AG04450 (cell line): ENCODE results near the gene ADTRP. TPM values are rescaled to one million over a fixed set of nuclear protein-coding genes. Genes with fewer than 3 reads are reported as not detected.

ENCODE experiments used
- CTCF ChIA-PET: fragments of 300-600, 350-600 bp; formaldehyde crosslinking; extraction: SDS; loops from one replicate; lab custom pipeline; 2022; ENCODE audit warnings: antibody characterized with exemption, inconsistent platforms; lab: Charles Lee
- POLR2A ChIA-PET: fragments of 350-600 bp; formaldehyde crosslinking; extraction: SDS; loops from one replicate; lab custom pipeline; 2021; ENCODE audit warnings: antibody characterized with exemption, inconsistent platforms; lab: Yijun Ruan, JAX
- DNase-seq: peaks from one replicate; pipeline ENCODE4 v3.0.0-alpha.2; 2011; ENCODE audit warnings: low read depth, low spot score
- H3K27ac ChIP-seq: one replicate; pipeline ENCODE4 v1.5.1; 2012; ENCODE audit warnings: low read depth, low read length, control low read depth
- H3K27me3 ChIP-seq: one replicate; pipeline ENCODE4 v1.6.0; 2012; ENCODE audit warnings: low read length; ENCODE audit not compliant: control insufficient read depth, insufficient read depth
- H3K4me3 ChIP-seq: 2 replicates; pipeline ENCODE4 v1.5.1; 2011; ENCODE audit warnings: mild to moderate bottlenecking, low read depth, low read length, control low read depth
- H3K9me3 ChIP-seq: 2 replicates; pipeline ENCODE4 v1.5.1; 2012; ENCODE audit warnings: low read length; ENCODE audit not compliant: control insufficient read depth, insufficient read depth
- CTCF ChIP-seq: IDR thresholded peaks from 2 replicates; pipeline ENCODE4 v1.5.1; 2011; ENCODE audit warnings: low read depth, low read length, control low read depth, inconsistent platforms
- polyA plus RNA-seq: library from polyadenylated mRNA; depleted of rRNA; stranded (reverse); fragments of >200 nt; gene quantifications from 2 replicates; pipeline ENCODE4 v1.2.3, GENCODE V29; 2011

ADTRP gene
- polyA plus RNA-seq, 1 experiment, result 0.33 TPM

DNA sequence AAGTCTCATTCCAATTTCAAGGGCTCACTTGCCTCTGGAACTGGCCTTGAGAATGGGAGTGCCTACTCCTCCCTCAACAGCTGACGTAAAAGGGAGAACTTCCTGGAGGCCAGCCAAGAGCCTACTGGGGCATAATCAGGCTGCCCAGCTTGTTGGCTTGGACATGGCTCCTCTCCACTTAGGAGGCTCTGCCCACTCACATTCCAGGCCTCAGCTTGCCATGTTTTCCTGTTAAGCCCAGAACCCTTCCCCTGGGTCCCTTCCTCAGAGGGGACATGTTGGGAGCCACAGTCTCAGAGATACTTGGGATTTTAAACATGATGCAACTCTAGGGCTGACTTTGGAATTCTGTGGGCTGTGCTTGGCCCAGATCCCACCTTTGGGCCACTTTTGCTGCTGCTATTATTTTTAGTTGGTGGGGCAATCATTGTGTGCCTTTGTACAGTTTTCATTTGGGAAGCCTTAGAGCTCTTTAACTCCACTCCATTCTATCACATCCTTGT, 31.5 kb upstream of the ADTRP start:
- no peak overlapping the region for H3K27ac ChIP-seq

GRCh38 chr6:11808054-11808453, 29.5 kb upstream of the ADTRP start:
- H3K4me3 ChIP-seq, result no peak overlapping the region
- ChIA-PET CTCF (interaction anchor here (0.6 kb wide), 1 partner anchor 1146 kb away, joined by 8 read pairs; no protein-coding TSS in a partner anchor), POLR2A (no interaction called here)
- TF ChIP-seq CTCF, result no peak
- H3K27me3 ChIP-seq, result no peaks in the 10 kb centered on the region
- no peaks in the 10 kb centered on the region for H3K9me3 ChIP-seq
- no peak overlapping the region for H3K27ac ChIP-seq
- DNase-seq, result no peak

More for the DNA sequence above, 31.5 kb upstream of the ADTRP start:
- no peaks in the 10 kb centered on the region for H3K27me3 ChIP-seq
- DNase-seq, result no peak
- TF ChIP-seq CTCF, result no peak
- no peaks in the 10 kb centered on the region for H3K9me3 ChIP-seq
- ChIA-PET POLR2A (no interaction called here), CTCF (no interaction called here)
- H3K4me3 ChIP-seq, result no peak overlapping the region

- Histone ChIP-seq H3K27ac (no peak overlapping the region), H3K27me3 (no peaks in the 10 kb centered on the region), H3K4me3 (no peak overlapping the region), H3K9me3 (no peaks in the 10 kb centered on the region)
- POLR2A ChIA-PET, result no interaction called here
- DNase-seq, result no peak
- TF ChIP-seq CTCF, result no peak
- CTCF ChIA-PET, result no interaction called here
Measured at GRCh38 chr6:11806561-11807317, 28.1 kb upstream of the ADTRP start.

- DNase-seq, result no peak
- TF ChIP-seq CTCF, result no peak
- H3K27ac ChIP-seq, result no peak overlapping the region
- ChIA-PET POLR2A (interaction anchor here (0.6 kb wide), 1 partner anchor 10 kb away, joined by 8 read pairs; no protein-coding TSS in a partner anchor), CTCF (no interaction called here)
- no peaks in the 10 kb centered on the region for H3K27me3 ChIP-seq
- H3K4me3 ChIP-seq, result no peak overlapping the region
- no peaks in the 10 kb centered on the region for H3K9me3 ChIP-seq
Measured at GRCh38 chr6:11805259-11806053, 26.9 kb upstream of the ADTRP start.
